Measurements from ENCODE around the gene IRAK2.

GRCh38 chr3:10185804-10186762 lies 21.4 kb downstream of the IRAK2 start:
- TF ChIP-seq EZH2phosphoT487 (IDR thresholded peaks at IDR 0.05; ENCODE audit: borderline replicate concordance) = no peak
- no peak for TF ChIP-seq CTCF (conservative IDR thresholded peaks at IDR 0.05; ENCODE audit: low read length)
